Suprapubic skin (tissue), 4 donors: ENCODE measurements around the gene RTL3.

Source experiments
- EP300 ChIP-seq: sonication (generic); formaldehyde crosslinking; IDR thresholded peaks from one replicate; pipeline ENCODE4 v1.6.1; 2017; ENCODE audit warnings: antibody characterized with exemption
- POLR2A ChIP-seq, 2 donors: fragments of 450-650 bp; IDR thresholded peaks; one replicate each; pipeline ENCODE4 v1.6.1; 2017; ENCODE audit warnings: antibody characterized with exemption in 2 of 2, mild to moderate bottlenecking in 2 of 2, moderate library complexity in 2 of 2
- POLR2AphosphoS5 ChIP-seq, 3 donors: sonication (generic); formaldehyde crosslinking; IDR thresholded peaks; one replicate each; pipeline ENCODE4 v1.6.1; 2017; ENCODE audit warnings: antibody characterized with exemption in 3 of 3
- TF ChIP-seq, protein P1 (sequence below), 2 donors: fragments of 200-600 bp in 1 of 2; fragments of 450-650 bp in 1 of 2; sonication (generic) in 1 of 2; IDR thresholded peaks; one replicate each; pipeline ENCODE4 v1.5.1; 2016 to 2019; ENCODE audit warnings: antibody characterized with exemption in 2 of 2, mild to moderate bottlenecking in 1 of 2, moderate library complexity in 1 of 2

GRCh38 chrX:78643874-78644273, 15.3 kb downstream of the RTL3 start:
- TF ChIP-seq, protein P1, sequence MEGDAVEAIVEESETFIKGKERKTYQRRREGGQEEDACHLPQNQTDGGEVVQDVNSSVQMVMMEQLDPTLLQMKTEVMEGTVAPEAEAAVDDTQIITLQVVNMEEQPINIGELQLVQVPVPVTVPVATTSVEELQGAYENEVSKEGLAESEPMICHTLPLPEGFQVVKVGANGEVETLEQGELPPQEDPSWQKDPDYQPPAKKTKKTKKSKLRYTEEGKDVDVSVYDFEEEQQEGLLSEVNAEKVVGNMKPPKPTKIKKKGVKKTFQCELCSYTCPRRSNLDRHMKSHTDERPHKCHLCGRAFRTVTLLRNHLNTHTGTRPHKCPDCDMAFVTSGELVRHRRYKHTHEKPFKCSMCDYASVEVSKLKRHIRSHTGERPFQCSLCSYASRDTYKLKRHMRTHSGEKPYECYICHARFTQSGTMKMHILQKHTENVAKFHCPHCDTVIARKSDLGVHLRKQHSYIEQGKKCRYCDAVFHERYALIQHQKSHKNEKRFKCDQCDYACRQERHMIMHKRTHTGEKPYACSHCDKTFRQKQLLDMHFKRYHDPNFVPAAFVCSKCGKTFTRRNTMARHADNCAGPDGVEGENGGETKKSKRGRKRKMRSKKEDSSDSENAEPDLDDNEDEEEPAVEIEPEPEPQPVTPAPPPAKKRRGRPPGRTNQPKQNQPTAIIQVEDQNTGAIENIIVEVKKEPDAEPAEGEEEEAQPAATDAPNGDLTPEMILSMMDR (IDR thresholded peaks at IDR 0.05): no peak
- TF ChIP-seq POLR2AphosphoS5 (IDR thresholded peaks at IDR 0.05) (no peak), EP300 (no peak), POLR2A (IDR thresholded peaks at IDR 0.05) (no peak)
